Erythroblast (primary cell): ENCODE measurements around the gene SRRM1.

Experiments
- GATA1 ChIP-seq: IDR thresholded peaks from 2 replicates; pipeline ENCODE4 v1.6.1; 2011; ENCODE audit warnings: low read depth, mild to moderate bottlenecking, control low read depth, low read length, moderate library complexity
- POLR2A ChIP-seq: IDR thresholded peaks from 2 replicates; pipeline ENCODE4 v1.6.1; 2011; ENCODE audit warnings: mild to moderate bottlenecking, low read length

- TF ChIP-seq POLR2A, result peak; percentile 7
- TF ChIP-seq GATA1, result no peak
Measured at GRCh38 chr1:24694380-24694843, 51.3 kb downstream of the SRRM1 start.
